Heart left ventricle (tissue), 13 donors: ENCODE measurements around the gene GRIK5.

Experiments used
- POLR2A ChIP-seq, 2 donors: fragments of 450-650 bp; IDR thresholded peaks; one replicate each; pipeline ENCODE4 v1.6.1; 2017; ENCODE audit warnings: antibody characterized with exemption in 2 of 2, mild to moderate bottlenecking in 2 of 2, moderate library complexity in 2 of 2
- TF ChIP-seq, protein P1 (sequence below), 12 donors: fragments of 200-600 bp; sonication (generic) in 4 of 12; IDR thresholded peaks; one replicate each; pipeline versions ENCODE4 v1.5.0 to v1.8.0; 2018 to 2022; ENCODE audit warnings: antibody characterized with exemption in 12 of 12, mild to moderate bottlenecking in 5 of 12
- donor health status: ischemic (EF 13 %, LVEDD 7.1; RV severe dilation, severe dysfunction).
- donor health status: DM: no; HTN: yes; CAD: no.
- donor health status: DM: no; HTN: no; CAD: no.
- donor health status: ischemic (EF 25% LVEDD 6.9; RV normal size, moderate dysfunction).
- donor health status: ischemic (EF 25% LVEDD 5.7; RV mildly dilated, moderate dysfunction).
- donor health status: ischemic (EF 35%, LVEDD 5.7; RV mildly dilated, moderate dysfunction).
- donor health status: nonischemic (EF 11% LVEDD 7.7; RV severe dilation, severe dysfunction).
- donor health status: DM: yes; HTN: yes; CAD: no.
- donor health status: PGD.
- donor health status: ischemic (EF 29% LVEDD 5.4; RV normal size, mild dysfunction).
- donor health status: nonischemic (EF 23%, LVEDD 6.1; RV moderate dilation, normal function).

GRCh38 chr19:42089191-42089750, 19.3 kb upstream of the GRIK5 start:
- TF ChIP-seq, protein P1, sequence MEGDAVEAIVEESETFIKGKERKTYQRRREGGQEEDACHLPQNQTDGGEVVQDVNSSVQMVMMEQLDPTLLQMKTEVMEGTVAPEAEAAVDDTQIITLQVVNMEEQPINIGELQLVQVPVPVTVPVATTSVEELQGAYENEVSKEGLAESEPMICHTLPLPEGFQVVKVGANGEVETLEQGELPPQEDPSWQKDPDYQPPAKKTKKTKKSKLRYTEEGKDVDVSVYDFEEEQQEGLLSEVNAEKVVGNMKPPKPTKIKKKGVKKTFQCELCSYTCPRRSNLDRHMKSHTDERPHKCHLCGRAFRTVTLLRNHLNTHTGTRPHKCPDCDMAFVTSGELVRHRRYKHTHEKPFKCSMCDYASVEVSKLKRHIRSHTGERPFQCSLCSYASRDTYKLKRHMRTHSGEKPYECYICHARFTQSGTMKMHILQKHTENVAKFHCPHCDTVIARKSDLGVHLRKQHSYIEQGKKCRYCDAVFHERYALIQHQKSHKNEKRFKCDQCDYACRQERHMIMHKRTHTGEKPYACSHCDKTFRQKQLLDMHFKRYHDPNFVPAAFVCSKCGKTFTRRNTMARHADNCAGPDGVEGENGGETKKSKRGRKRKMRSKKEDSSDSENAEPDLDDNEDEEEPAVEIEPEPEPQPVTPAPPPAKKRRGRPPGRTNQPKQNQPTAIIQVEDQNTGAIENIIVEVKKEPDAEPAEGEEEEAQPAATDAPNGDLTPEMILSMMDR (IDR thresholded peaks at IDR 0.05) = no peak
- TF ChIP-seq POLR2A (IDR thresholded peaks at IDR 0.05) = no peak
